Uterine smooth muscle cell (primary cell): ENCODE data around the gene PGR. TPM values are rescaled to one million over a fixed set of nuclear protein-coding genes. Genes with fewer than 3 reads are reported as not detected.

Experiments used
- total RNA-seq: library from RNA; depleted of rRNA; stranded (reverse); fragments of >200 nt; gene quantifications from 2 replicates; pipeline ENCODE4 v1.2.3, GENCODE V29; 2014

Gene PGR
- total RNA-seq, result 3.7 and 4.1 TPM in 2 replicates

GRCh38 chr11:101129203-101129943 lies at the start of gene PGR:
Gene PGR (minus strand): TSS chr11:101129813. CDS start chr11:101129070, 743 bp downstream.

